NT2/D1 (cell line): Measurements from ENCODE around the gene INTS6L.

Source experiments
- SUZ12 ChIP-seq: IDR thresholded peaks from 2 replicates; pipeline ENCODE4 v1.6.1; 2011; ENCODE audit not compliant: insufficient read length, insufficient read depth; ENCODE audit errors: extremely low read depth
- YY1 ChIP-seq: IDR thresholded peaks from 2 replicates; pipeline ENCODE4 v1.6.1; 2011; ENCODE audit not compliant: insufficient read length, insufficient read depth

GRCh38 chrX:135476378-135476777, 44.1 kb upstream of the INTS6L start:
- TF ChIP-seq YY1 (no peak), SUZ12 (no peak)
